Neural cell (in vitro differentiated cells): ENCODE data around the gene PTCD1. TPM values are rescaled to one million over a fixed set of nuclear protein-coding genes. Genes with fewer than 3 reads are reported as not detected.

ENCODE experiments used
- H2AFZ ChIP-seq: fragments of 200-600, 300-800 bp; sonication (generic), shearing (Covaris generic); 2 replicates; pipeline ENCODE4 v1.6.0; 2014; ENCODE audit warnings: low read depth, mild to moderate bottlenecking, antibody characterized with exemption, low read length, moderate library complexity
- H3F3A ChIP-seq: fragments of 200-600 bp; shearing (Covaris generic); 2 replicates; pipeline ENCODE4 v1.6.1; 2016; ENCODE audit warnings: mild to moderate bottlenecking, moderate library complexity, mixed read lengths, antibody characterized with exemption, low read length; ENCODE audit not compliant: insufficient read depth, poor library complexity, severe bottlenecking
- H3K27ac ChIP-seq: fragments of 200-600, 300-800 bp; sonication (generic), shearing (Covaris generic); 2 replicates; pipeline ENCODE4 v1.5.1; 2014; ENCODE audit warnings: mild to moderate bottlenecking, low read length, moderate library complexity
- H3K27me3 ChIP-seq: fragments of 300-800, 200-600 bp; sonication (generic), shearing (Covaris generic); 2 replicates; pipeline ENCODE4 v1.6.0; 2014; ENCODE audit warnings: mild to moderate bottlenecking, low read depth, low read length, moderate library complexity; ENCODE audit not compliant: insufficient read depth
- H3K36me3 ChIP-seq: fragments of 300-800, 200-600 bp; sonication (generic), shearing (Covaris generic); 2 replicates; pipeline ENCODE4 v1.5.1; 2014; ENCODE audit warnings: mild to moderate bottlenecking, antibody characterized with exemption, low read length, moderate library complexity; ENCODE audit not compliant: insufficient read depth
- H3K4me2 ChIP-seq: fragments of 300-800, 200-600 bp; sonication (generic), shearing (Covaris generic); 2 replicates; pipeline ENCODE4 v1.6.0; 2014; ENCODE audit warnings: mild to moderate bottlenecking, low read length
- H3K4me3 ChIP-seq: fragments of 300-800, 200-600 bp; sonication (generic), shearing (Covaris generic); 2 replicates; pipeline ENCODE4 v1.5.1; 2014; ENCODE audit warnings: mild to moderate bottlenecking, low read length, moderate library complexity
- H3K79me2 ChIP-seq: fragments of 200-600 bp; shearing (Covaris generic); replicated peaks from 2 replicates; pipeline ENCODE4 v1.6.0; 2014; ENCODE audit warnings: mild to moderate bottlenecking, low read length, moderate library complexity; ENCODE audit not compliant: insufficient read depth
- H3K9ac ChIP-seq: fragments of 300-800, 200-600 bp; sonication (generic), shearing (Covaris generic); 2 replicates; pipeline ENCODE4 v1.6.1; 2016; ENCODE audit warnings: mild to moderate bottlenecking, low read length, mixed read lengths
- H3K9me2 ChIP-seq: fragments of 200-600 bp; shearing (Covaris generic); 2 replicates; pipeline ENCODE4 v1.6.1; 2016; ENCODE audit warnings: mild to moderate bottlenecking, low read length, mixed read lengths; ENCODE audit not compliant: insufficient read depth
- H3K9me3 ChIP-seq: fragments of 200-600, 300-800 bp; sonication (generic), shearing (Covaris generic); 2 replicates; pipeline ENCODE4 v1.6.1; 2016; ENCODE audit warnings: mild to moderate bottlenecking, mixed run types, low read length, moderate library complexity, mixed read lengths
- H4K20me1 ChIP-seq: fragments of 200-600 bp; shearing (Covaris generic); 2 replicates; pipeline ENCODE4 v1.6.1; 2016; ENCODE audit warnings: mild to moderate bottlenecking, mixed run types; ENCODE audit not compliant: insufficient read depth
- EP300 ChIP-seq: fragments of 450-650 bp; conservative IDR thresholded peaks from 2 replicates; pipeline ENCODE4 v1.6.1; 2014; ENCODE audit warnings: antibody characterized with exemption, mild to moderate bottlenecking, moderate library complexity; ENCODE audit not compliant: poor library complexity, severe bottlenecking
- EZH2 ChIP-seq: fragments of 200-600, 300-800 bp; shearing (Covaris generic), sonication (generic); IDR thresholded peaks from 2 replicates; pipeline ENCODE4 v1.6.1; 2014; ENCODE audit warnings: antibody characterized with exemption, low read length, borderline replicate concordance, mild to moderate bottlenecking; ENCODE audit not compliant: insufficient read depth, poor library complexity, severe bottlenecking
- MXI1 ChIP-seq: fragments of 450-650 bp; conservative IDR thresholded peaks from 2 replicates; pipeline ENCODE4 v1.6.1; 2014; ENCODE audit warnings: antibody characterized with exemption, mild to moderate bottlenecking; ENCODE audit not compliant: poor library complexity, severe bottlenecking
- POLR2AphosphoS5 ChIP-seq: IDR thresholded peaks from 2 replicates; pipeline ENCODE4 v1.6.1; 2012
- RAD21 ChIP-seq: fragments of 450-650 bp; conservative IDR thresholded peaks from 2 replicates; pipeline ENCODE4 v1.6.1; 2014; ENCODE audit warnings: antibody characterized with exemption, mild to moderate bottlenecking, moderate library complexity
- REST ChIP-seq: IDR thresholded peaks from 2 replicates; pipeline ENCODE4 v1.6.1; 2012; ENCODE audit warnings: borderline replicate concordance
- SMC3 ChIP-seq: fragments of 450-650 bp; conservative IDR thresholded peaks from 2 replicates; pipeline ENCODE4 v1.6.1; 2014; ENCODE audit warnings: antibody characterized with exemption, mild to moderate bottlenecking, moderate library complexity; ENCODE audit not compliant: poor library complexity
- TAF1 ChIP-seq: IDR thresholded peaks from 2 replicates; pipeline ENCODE4 v1.6.1; 2012; ENCODE audit warnings: low read depth
- polyA plus RNA-seq: library from polyadenylated mRNA; depleted of rRNA; stranded (reverse); fragments of >200 nt; gene quantifications from 2 replicates; pipeline ENCODE4 v1.2.3, GENCODE V29; 2014
- TF ChIP-seq, protein P1 (sequence below): fragments of 450-650 bp; IDR thresholded peaks from 2 replicates; pipeline ENCODE4 v1.5.1; 2014; ENCODE audit warnings: antibody characterized with exemption, mild to moderate bottlenecking, moderate library complexity; ENCODE audit not compliant: poor library complexity, severe bottlenecking

PTCD1 gene
- polyA plus RNA-seq, 1 donor from 2014 or later, result 4.0 TPM

- Histone ChIP-seq H3K9me3 (no peaks in the 10 kb centered on the region), H3K27ac (no peak overlapping the region), H3K9ac (no peak overlapping the region), H3K79me2 (peaks cover 4% of the 10 kb centered on the region), H3F3A (no peaks in the 10 kb centered on the region), H4K20me1 (no peaks in the 10 kb centered on the region), H3K36me3 (no peaks in the 10 kb centered on the region), H3K4me3 (no peak overlapping the region), H2AFZ (no peak overlapping the region), H3K9me2 (no peaks in the 10 kb centered on the region), H3K4me2 (no peak overlapping the region), H3K27me3 (no peaks in the 10 kb centered on the region)
- TF ChIP-seq, protein P1, sequence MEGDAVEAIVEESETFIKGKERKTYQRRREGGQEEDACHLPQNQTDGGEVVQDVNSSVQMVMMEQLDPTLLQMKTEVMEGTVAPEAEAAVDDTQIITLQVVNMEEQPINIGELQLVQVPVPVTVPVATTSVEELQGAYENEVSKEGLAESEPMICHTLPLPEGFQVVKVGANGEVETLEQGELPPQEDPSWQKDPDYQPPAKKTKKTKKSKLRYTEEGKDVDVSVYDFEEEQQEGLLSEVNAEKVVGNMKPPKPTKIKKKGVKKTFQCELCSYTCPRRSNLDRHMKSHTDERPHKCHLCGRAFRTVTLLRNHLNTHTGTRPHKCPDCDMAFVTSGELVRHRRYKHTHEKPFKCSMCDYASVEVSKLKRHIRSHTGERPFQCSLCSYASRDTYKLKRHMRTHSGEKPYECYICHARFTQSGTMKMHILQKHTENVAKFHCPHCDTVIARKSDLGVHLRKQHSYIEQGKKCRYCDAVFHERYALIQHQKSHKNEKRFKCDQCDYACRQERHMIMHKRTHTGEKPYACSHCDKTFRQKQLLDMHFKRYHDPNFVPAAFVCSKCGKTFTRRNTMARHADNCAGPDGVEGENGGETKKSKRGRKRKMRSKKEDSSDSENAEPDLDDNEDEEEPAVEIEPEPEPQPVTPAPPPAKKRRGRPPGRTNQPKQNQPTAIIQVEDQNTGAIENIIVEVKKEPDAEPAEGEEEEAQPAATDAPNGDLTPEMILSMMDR, result no peak
- TF ChIP-seq RAD21 (no peak), POLR2AphosphoS5 (no peak), MXI1 (no peak), REST (no peak)
Measured at GRCh38 chr7:99455874-99456273, 17.3 kb upstream of the PTCD1 start.

GRCh38 chr7:99453105-99453504 lies 14.5 kb upstream of the PTCD1 start:
- no peak overlapping the region for H3K4me3 ChIP-seq

More at GRCh38 chr7:99453105-99453504, 14.5 kb upstream of the PTCD1 start:
- TF ChIP-seq RAD21 (no peak), MXI1 (no peak), SMC3 (no peak), TAF1 (no peak), REST (no peak), POLR2AphosphoS5 (no peak), EP300 (no peak), EZH2 (no peak)
- TF ChIP-seq, protein P1, result no peak
- no peaks in the 10 kb centered on the region for H3K79me2 ChIP-seq
- no peaks in the 10 kb centered on the region for H3K27me3 ChIP-seq
- no peaks in the 10 kb centered on the region for H4K20me1 ChIP-seq
- no peak overlapping the region for H2AFZ ChIP-seq
- no peaks in the 10 kb centered on the region for H3K36me3 ChIP-seq
- H3K9me3 ChIP-seq, result no peaks in the 10 kb centered on the region
- H3K9ac ChIP-seq, result no peak overlapping the region
- H3K9me2 ChIP-seq, result no peaks in the 10 kb centered on the region
- no peaks in the 10 kb centered on the region for H3F3A ChIP-seq
- no peak overlapping the region for H3K27ac ChIP-seq
- no peak overlapping the region for H3K4me2 ChIP-seq
